GM23338 (cell line): Measurements from ENCODE around the gene ARHGEF25. TPM values are rescaled to one million over a fixed set of nuclear protein-coding genes. Genes with fewer than 3 reads are reported as not detected.
"Not testable (repeated sequence)": the region's sequence is repeated elsewhere in the genome, so short reads cannot be mapped to it uniquely, and the experiment has no call there.

ENCODE experiments used
- ATAC-seq: fragments of 200-7000 bp; cut with Tn5 transposase; 3 replicates; pipeline ENCODE4 v1.9.1; 2020
- DNase-seq: peaks from one replicate; pipeline ENCODE4 v3.0.0-alpha.2; 2015; ENCODE audit warnings: low spot score
- H2AFZ ChIP-seq: fragments of 200-600 bp; sonication (generic); 2 replicates; pipeline ENCODE4 v1.8.0; 2016; ENCODE audit warnings: antibody characterized with exemption, mild to moderate bottlenecking, moderate library complexity
- H3F3A ChIP-seq: fragments of 200-600 bp; sonication (generic); replicated peaks from 2 replicates; pipeline ENCODE4 v1.8.0; 2017; ENCODE audit warnings: antibody characterized with exemption, mixed run types, low read depth
- H3K27ac ChIP-seq: fragments of 200-600 bp; sonication (generic); 2 replicates; pipeline ENCODE4 v1.6.1; 2016; ENCODE audit warnings: low read depth
- H3K27me3 ChIP-seq: fragments of 200-600 bp; sonication (generic); 2 replicates; pipeline ENCODE4 v1.8.0; 2016; ENCODE audit warnings: mild to moderate bottlenecking, mixed run types, moderate library complexity; ENCODE audit not compliant: insufficient read depth
- H3K36me3 ChIP-seq: fragments of 200-600 bp; sonication (generic); 2 replicates; pipeline ENCODE4 v1.8.0; 2016; ENCODE audit warnings: mild to moderate bottlenecking; ENCODE audit not compliant: insufficient read depth
- H3K4me1 ChIP-seq: fragments of 200-600 bp; sonication (generic); 2 replicates; pipeline ENCODE4 v1.8.0; 2016; ENCODE audit warnings: mild to moderate bottlenecking, moderate library complexity; ENCODE audit not compliant: insufficient read depth
- H3K4me2 ChIP-seq: fragments of 200-600 bp; sonication (generic); 2 replicates; pipeline ENCODE4 v1.7.1; 2017; ENCODE audit warnings: mixed run types
- H3K4me3 ChIP-seq: fragments of 200-600 bp; sonication (generic); 2 replicates; pipeline ENCODE4 v1.6.1; 2016; ENCODE audit warnings: mixed run types
- H3K79me2 ChIP-seq: fragments of 200-600 bp; sonication (generic); replicated peaks from 2 replicates; pipeline ENCODE4 v1.8.0; 2017; ENCODE audit warnings: mild to moderate bottlenecking; ENCODE audit not compliant: insufficient read depth
- H3K9me2 ChIP-seq: fragments of 200-600 bp; sonication (generic); 2 replicates; pipeline ENCODE4 v1.8.0; 2017; ENCODE audit not compliant: insufficient read depth
- H4K20me1 ChIP-seq: fragments of 200-600 bp; sonication (generic); replicated peaks from 2 replicates; pipeline ENCODE4 v1.8.0; 2017; ENCODE audit warnings: mild to moderate bottlenecking; ENCODE audit not compliant: insufficient read depth
- H3K27ac Mint-ChIP-seq: 2 replicates; pipeline ENCODE4 v1.8.0; 2020; ENCODE audit warnings: inconsistent platforms, mild to moderate bottlenecking, moderate library complexity, mixed read lengths
- H3K27me3 Mint-ChIP-seq: 3 replicates; pipeline ENCODE4 v1.8.0; 2022; ENCODE audit warnings: low read depth, mild to moderate bottlenecking, moderate library complexity, mixed read lengths, inconsistent platforms; ENCODE audit not compliant: insufficient read depth, poor library complexity
- H3K36me3 Mint-ChIP-seq: 3 replicates; pipeline ENCODE4 v1.8.0; 2021; ENCODE audit warnings: low read depth, mild to moderate bottlenecking, inconsistent platforms, moderate library complexity, mixed read lengths
- H3K4me1 Mint-ChIP-seq: 3 replicates; pipeline ENCODE4 v1.8.0; 2020; ENCODE audit warnings: mild to moderate bottlenecking, inconsistent platforms, mixed read lengths
- H3K4me3 Mint-ChIP-seq: 3 replicates; pipeline ENCODE4 v1.8.0; 2021; ENCODE audit warnings: moderate library complexity, mild to moderate bottlenecking, inconsistent platforms, mixed read lengths
- H3K9me3 Mint-ChIP-seq: 3 replicates; pipeline ENCODE4 v1.8.0; 2020; ENCODE audit warnings: moderate library complexity, mild to moderate bottlenecking, inconsistent platforms, mixed read lengths
- CREB1 ChIP-seq: fragments of 250-450 bp; sonication (Bioruptor Pico); IDR thresholded peaks from 2 replicates; pipeline ENCODE4 v1.5.0; 2020; ENCODE audit warnings: low read depth, mild to moderate bottlenecking, moderate library complexity
- CTCF ChIP-seq, 2 experiments: fragments of 200-600 bp in 1 of 2; sonication (generic) in 1 of 2; conservative IDR thresholded peaks; 2 replicates each; pipeline versions ENCODE4 v1.5.1 to v1.6.1; 2016 to 2017; ENCODE audit warnings: antibody characterized with exemption in 2 of 2, low read depth in 2 of 2, mild to moderate bottlenecking in 2 of 2, moderate library complexity in 1 of 2
- ETS1 ChIP-seq: IDR thresholded peaks from 2 replicates; pipeline ENCODE4 v1.6.1; 2016; ENCODE audit warnings: antibody characterized with exemption
- EZH2 ChIP-seq: fragments of 200-600 bp; sonication (generic); IDR thresholded peaks from one replicate; pipeline ENCODE4 v1.8.0; 2017; ENCODE audit warnings: antibody characterized with exemption, mild to moderate bottlenecking, low read depth; ENCODE audit not compliant: unreplicated experiment
- EZH2phosphoT487 ChIP-seq: fragments of 200-600 bp; sonication (generic); IDR thresholded peaks from one replicate; pipeline ENCODE4 v1.8.1; 2018; ENCODE audit warnings: antibody characterized with exemption; ENCODE audit not compliant: unreplicated experiment
- JUNB ChIP-seq: IDR thresholded peaks from one replicate; pipeline ENCODE4 v1.6.1; 2016; ENCODE audit warnings: antibody characterized with exemption; ENCODE audit not compliant: unreplicated experiment
- NANOG ChIP-seq: IDR thresholded peaks from 2 replicates; pipeline ENCODE4 v1.6.1; 2016; ENCODE audit warnings: antibody characterized with exemption, borderline replicate concordance
- POLR2AphosphoS5 ChIP-seq: IDR thresholded peaks from 2 replicates; pipeline ENCODE4 v1.6.1; 2016; ENCODE audit warnings: antibody characterized with exemption, low read depth
- REST ChIP-seq: IDR thresholded peaks from one replicate; pipeline ENCODE4 v1.6.1; 2018; ENCODE audit warnings: antibody characterized with exemption; ENCODE audit not compliant: unreplicated experiment
- STAT1 ChIP-seq: IDR thresholded peaks from one replicate; pipeline ENCODE4 v1.6.1; 2016; ENCODE audit warnings: antibody characterized with exemption; ENCODE audit not compliant: unreplicated experiment
- ZNF114 ChIP-seq: fragments of 250-450 bp; sonication (Bioruptor Pico); IDR thresholded peaks from 2 replicates; pipeline ENCODE4 v1.5.0; 2020; ENCODE audit warnings: mild to moderate bottlenecking, moderate library complexity
- ZNF331 ChIP-seq: fragments of 250-450 bp; sonication (Bioruptor Pico); IDR thresholded peaks from 2 replicates; pipeline ENCODE4 v1.5.0; 2020; ENCODE audit warnings: low read depth, mild to moderate bottlenecking, moderate library complexity
- polyA plus RNA-seq: library from polyadenylated mRNA; unstranded; fragments of >200 nt; fragmentation: Nextera tagmentation; extraction: Ambion mirVana; gene quantifications from 2 replicates; pipeline ENCODE4 v1.2.1, GENCODE V29; 2016
- total RNA-seq: library from RNA; depleted of rRNA; stranded (reverse); fragments of >200 nt; shearing (Covaris generic); gene quantifications from 2 replicates; pipeline ENCODE4 v1.2.3, GENCODE V29; 2014

Gene ARHGEF25
- total and polyA plus RNA-seq, 2 experiments from 2014 or later, result 0.53 to 10.2 TPM

GRCh38 chr12:57570438-57570837 lies 40.8 kb upstream of the ARHGEF25 start:
- H3K4me3 ChIP-seq, H3K27me3 Mint-ChIP-seq, H3K4me1 ChIP-seq, H3K27ac ChIP-seq, H2AFZ ChIP-seq, H3K79me2 ChIP-seq, H3K4me3 Mint-ChIP-seq, DNase-seq, H3K9me2 ChIP-seq, H3K27me3 ChIP-seq, H3K4me2 ChIP-seq, H3F3A ChIP-seq, ATAC-seq, H3K9me3 Mint-ChIP-seq, H3K4me1 Mint-ChIP-seq, H3K27ac Mint-ChIP-seq, H4K20me1 ChIP-seq: not testable (repeated sequence)
- H3K36me3 Mint-ChIP-seq, result peaks cover 57% of the 10 kb centered on the region
- H3K36me3 ChIP-seq, result peaks cover 13% of the 10 kb centered on the region

- H3K4me1 ChIP-seq, result no peaks in the 10 kb centered on the region
- peaks cover 3% of the 10 kb centered on the region; the same call in 1 of the 2 replicates for H4K20me1 ChIP-seq
- Mint-ChIP-seq H3K4me3 (no peak overlapping the region), H3K36me3 (peaks cover 72% of the 10 kb centered on the region), H3K9me3 (no peaks in the 10 kb centered on the region), H3K27me3 (peaks cover 4% of the 10 kb centered on the region), H3K4me1 (no peaks in the 10 kb centered on the region), H3K27ac (no peak overlapping the region)
- DNase-seq, result no peak
- no peaks in the 10 kb centered on the region for H3K9me2 ChIP-seq
- H3K27me3 ChIP-seq, result no peaks in the 10 kb centered on the region
- no peak overlapping the region for H3K27ac ChIP-seq
- H3K79me2 ChIP-seq, result no peaks in the 10 kb centered on the region
- H2AFZ ChIP-seq, result no peak overlapping the region
- H3K4me3 ChIP-seq, result no peak overlapping the region
- no peaks in the 10 kb centered on the region; the same call in 1 of the 2 replicates for H3F3A ChIP-seq
- no peak overlapping the region for H3K4me2 ChIP-seq
- ATAC-seq, result no peak
- peaks cover 18% of the 10 kb centered on the region for H3K36me3 ChIP-seq
- no peak for TF ChIP-seq ZNF331 (CRISPR knock-in tag)
- TF ChIP-seq ZNF114 (CRISPR knock-in tag), result no peak
- no peak for TF ChIP-seq JUNB
- no peak for TF ChIP-seq ETS1
- TF ChIP-seq EZH2phosphoT487, result no peak
- TF ChIP-seq STAT1, result no peak
- no peak for TF ChIP-seq NANOG
- no peak for TF ChIP-seq CTCF (conservative IDR thresholded peaks at IDR 0.05; ENCODE audit: low read depth in 2 of 2)
- no peak for TF ChIP-seq EZH2
- TF ChIP-seq REST, result no peak
- TF ChIP-seq CREB1 (CRISPR knock-in tag), result no peak
- TF ChIP-seq POLR2AphosphoS5, result no peak
These were observed 39.1 kb upstream of the ARHGEF25 start for GRCh38 chr12:57571926-57572762.
